Measurements from ENCODE around the gene ATOX1. TPM values are rescaled to one million over a fixed set of nuclear protein-coding genes. Genes with fewer than 3 reads are reported as not detected.

ATOX1 gene
- total RNA-seq, 4 donors from 2014 or later = 2.6 to 99.7 (median 47.6) TPM

- peak overlapping the region; percentile 23 to 57 for H3K27ac ChIP-seq
- no peaks in the 10 kb centered on the region for H3K9me3 ChIP-seq
- TF ChIP-seq CTCF (IDR thresholded peaks at IDR 0.05) (no peak), POLR2A (IDR thresholded peaks at IDR 0.05) (no peak)
- intact Hi-C loops (cut with DNase I; ENCODE audit: low total_unique reads) = loop anchor here (10.0 kb wide), 1 partner anchor 300 kb away; the partner anchor contains the start of gene SLC36A1
- DNase-seq = peak in 1 of 2 donors; percentile 45
- no peaks in the 10 kb centered on the region for H3K27me3 ChIP-seq
- no peak overlapping the region for H3K4me3 ChIP-seq
- no peaks in the 10 kb centered on the region for H3K36me3 ChIP-seq
- peaks cover 4 to 12% of the 10 kb centered on the region in 2 donors for H3K4me1 ChIP-seq
Measured at GRCh38 chr5:151745071-151745705, 13.2 kb downstream of the ATOX1 start.

GRCh38 chr5:151743530-151743929, 14.9 kb downstream of the ATOX1 start:
- Histone ChIP-seq H3K4me3 (no peak overlapping the region), H3K36me3 (no peaks in the 10 kb centered on the region), H3K9me3 (no peaks in the 10 kb centered on the region), H3K27ac (peak overlapping the region in 1 of 2 donors; percentile 93), H3K27me3 (no peaks in the 10 kb centered on the region), H3K4me1 (peaks cover 4 to 12% of the 10 kb centered on the region in 2 donors)
- no peak for TF ChIP-seq CTCF (IDR thresholded peaks at IDR 0.05)
- TF ChIP-seq POLR2A (IDR thresholded peaks at IDR 0.05) = no peak
- DNase-seq = no peak
- intact Hi-C loops (cut with DNase I; ENCODE audit: low total_unique reads) = loop anchor here (10.0 kb wide), 1 partner anchor 299 kb away; the partner anchor contains the start of gene SLC36A1

GRCh38 chr5:151742870-151743294, 15.5 kb downstream of the ATOX1 start:
- no peaks in the 10 kb centered on the region for H3K27me3 ChIP-seq
- H3K4me3 ChIP-seq = no peak overlapping the region
- no peaks in the 10 kb centered on the region for H3K9me3 ChIP-seq
- peak overlapping the region; percentile 84 to 93 for H3K27ac ChIP-seq
- intact Hi-C loops (cut with DNase I; ENCODE audit: low total_unique reads) = loop anchor here (10.0 kb wide), 1 partner anchor 298 kb away; the partner anchor contains the start of gene SLC36A1
- peak; percentile 67 to 71 for DNase-seq
- TF ChIP-seq CTCF (IDR thresholded peaks at IDR 0.05) = peak; percentile 66 to 86 (median 74)
- no peak for TF ChIP-seq POLR2A (IDR thresholded peaks at IDR 0.05)
- no peaks in the 10 kb centered on the region for H3K36me3 ChIP-seq
- peaks cover 4 to 12% of the 10 kb centered on the region in 2 donors for H3K4me1 ChIP-seq

GRCh38 chr5:151741678-151742423, 16.6 kb downstream of the ATOX1 start:
- H3K27ac ChIP-seq = peak overlapping the region; percentile 84 to 93
- intact Hi-C loops (cut with DNase I; ENCODE audit: low total_unique reads) = loop anchor here (2.0 to 10.0 kb wide), 2 partner anchors 83 to 297 kb away; partner anchors contain the start of gene SLC36A1

More at GRCh38 chr5:151741678-151742423, 16.6 kb downstream of the ATOX1 start:
- no peak overlapping the region for H3K4me3 ChIP-seq
- peaks cover 4 to 12% of the 10 kb centered on the region in 2 donors for H3K4me1 ChIP-seq
- no peaks in the 10 kb centered on the region for H3K27me3 ChIP-seq
- no peaks in the 10 kb centered on the region for H3K9me3 ChIP-seq
- no peak for DNase-seq
- no peak for TF ChIP-seq POLR2A (IDR thresholded peaks at IDR 0.05)
- no peak for TF ChIP-seq CTCF (IDR thresholded peaks at IDR 0.05)
- no peaks in the 10 kb centered on the region for H3K36me3 ChIP-seq
